ENCODE measurements around the gene MYEF2. TPM values are rescaled to one million over a fixed set of nuclear protein-coding genes. Genes with fewer than 3 reads are reported as not detected.

Gene MYEF2
- total and polyA plus RNA-seq, 2 donors (not counting 3 experiments of a cell fraction or from before 2014, with no cell fraction given), result 11.6 to 54.8 TPM

DNA sequence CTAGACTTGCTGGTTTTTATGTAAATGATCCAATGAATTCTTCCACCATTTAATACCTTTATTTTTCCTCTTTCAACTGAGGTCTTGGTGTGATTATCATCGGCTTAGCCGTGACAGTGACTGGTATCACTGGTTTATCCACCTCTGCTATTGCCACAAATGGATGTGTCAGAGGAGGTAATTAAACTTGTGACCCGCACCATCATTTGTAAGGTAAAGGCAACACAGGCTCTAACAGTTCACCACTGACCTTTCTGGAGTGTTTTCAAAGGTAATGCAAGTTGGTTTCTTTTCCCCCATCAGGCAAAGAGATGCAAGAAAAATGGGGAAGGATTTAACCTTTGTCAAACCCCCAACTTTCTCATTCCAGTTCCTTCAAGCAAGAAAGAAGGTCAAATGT, 47.7 kb upstream of the MYEF2 start:
- intact Hi-C loops (cut with micrococcal nuclease), result no loop called here
- FAIRE-seq (no peak), DNase-seq (ENCODE audit: low read depth, low spot score) (no peak)
- Histone ChIP-seq H3K27me3 (ENCODE audit: control insufficient read depth in 2 of 2, insufficient read depth in 2 of 2, low read length in 2 of 2) (peaks cover 5 to 9% of the 10 kb centered on the region in 2 experiments), H2AFZ (ENCODE audit: low read depth, low read length) (no peak overlapping the region), H3K9me1 (replicated peaks; ENCODE audit: control insufficient read depth, extremely low read depth, insufficient read depth, low read length) (no peaks in the 10 kb centered on the region), H3K4me3 (replicated peaks in 1 of 3; ENCODE audit: insufficient read depth in 1 of 3, low read depth in 1 of 3, low read length in 3 of 3) (no peak overlapping the region), H3K36me3 (ENCODE audit: control insufficient read depth in 2 of 2, extremely low read depth in 1 of 2, insufficient read depth in 2 of 2, low read length in 2 of 2) (no peaks in the 10 kb centered on the region), H3K4me1 (ENCODE audit: control insufficient read depth, extremely low read depth, insufficient read depth, low read length) (no peaks in the 10 kb centered on the region), H3K9ac (replicated peaks; ENCODE audit: extremely low read depth, insufficient read depth, low read length) (no peak overlapping the region), H3K4me2 (ENCODE audit: insufficient read depth, low read length) (no peak overlapping the region), H3K27ac (ENCODE audit: insufficient read depth, low read depth, low read length) (no peak overlapping the region), H3K79me2 (ENCODE audit: control insufficient read depth, insufficient read depth, low read length) (no peaks in the 10 kb centered on the region), H3K9me3 (replicated peaks; ENCODE audit: control insufficient read depth, insufficient read depth, low read length) (no peaks in the 10 kb centered on the region), H4K20me1 (replicated peaks; ENCODE audit: control insufficient read depth, extremely low read depth, insufficient read depth, low read length) (no peaks in the 10 kb centered on the region)
- TF ChIP-seq MYC (IDR thresholded peaks at IDR 0.05; ENCODE audit: low read depth, low read length) (no peak), EZH2 (IDR thresholded peaks at IDR 0.05; ENCODE audit: borderline replicate concordance, low read depth, low read length, severe bottlenecking) (no peak), POLR2AphosphoS5 (IDR thresholded peaks at IDR 0.05; ENCODE audit: insufficient read depth, low read depth, low read length) (no peak), POLR2A (IDR thresholded peaks at IDR 0.05; ENCODE audit: low read depth, low read length) (no peak), FOS (IDR thresholded peaks at IDR 0.05; ENCODE audit: borderline replicate concordance, insufficient read depth, low read length) (no peak), GATA2 (IDR thresholded peaks at IDR 0.05; ENCODE audit: insufficient read depth, insufficient read length, low read depth, low read length) (no peak), JUN (IDR thresholded peaks at IDR 0.05; ENCODE audit: borderline replicate concordance, insufficient read depth, insufficient read length, low read depth) (no peak)
- TF ChIP-seq, protein P1, sequence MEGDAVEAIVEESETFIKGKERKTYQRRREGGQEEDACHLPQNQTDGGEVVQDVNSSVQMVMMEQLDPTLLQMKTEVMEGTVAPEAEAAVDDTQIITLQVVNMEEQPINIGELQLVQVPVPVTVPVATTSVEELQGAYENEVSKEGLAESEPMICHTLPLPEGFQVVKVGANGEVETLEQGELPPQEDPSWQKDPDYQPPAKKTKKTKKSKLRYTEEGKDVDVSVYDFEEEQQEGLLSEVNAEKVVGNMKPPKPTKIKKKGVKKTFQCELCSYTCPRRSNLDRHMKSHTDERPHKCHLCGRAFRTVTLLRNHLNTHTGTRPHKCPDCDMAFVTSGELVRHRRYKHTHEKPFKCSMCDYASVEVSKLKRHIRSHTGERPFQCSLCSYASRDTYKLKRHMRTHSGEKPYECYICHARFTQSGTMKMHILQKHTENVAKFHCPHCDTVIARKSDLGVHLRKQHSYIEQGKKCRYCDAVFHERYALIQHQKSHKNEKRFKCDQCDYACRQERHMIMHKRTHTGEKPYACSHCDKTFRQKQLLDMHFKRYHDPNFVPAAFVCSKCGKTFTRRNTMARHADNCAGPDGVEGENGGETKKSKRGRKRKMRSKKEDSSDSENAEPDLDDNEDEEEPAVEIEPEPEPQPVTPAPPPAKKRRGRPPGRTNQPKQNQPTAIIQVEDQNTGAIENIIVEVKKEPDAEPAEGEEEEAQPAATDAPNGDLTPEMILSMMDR (IDR thresholded peaks at IDR 0.05; ENCODE audit: extremely low read depth in 1 of 2, insufficient read depth in 1 of 2, low read depth in 1 of 2, low read length in 2 of 2), result no peak
- TF ChIP-seq, protein P2, sequence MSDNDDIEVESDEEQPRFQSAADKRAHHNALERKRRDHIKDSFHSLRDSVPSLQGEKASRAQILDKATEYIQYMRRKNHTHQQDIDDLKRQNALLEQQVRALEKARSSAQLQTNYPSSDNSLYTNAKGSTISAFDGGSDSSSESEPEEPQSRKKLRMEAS (IDR thresholded peaks at IDR 0.05; ENCODE audit: insufficient read depth, insufficient read length), result no peak
- dilution Hi-C loops (cut with MboI; ENCODE audit: extremely low pct_ligation_motif_present, low sequenced_read_pairs), result no loop called here
- ChIA-PET CTCF (no interaction called here), POLR2A (no interaction called here)
- no TSS peak for BruUV-seq (replicated peaks)
